Liver (tissue), 9 donors: ENCODE results near the gene ZNF446. TPM values are rescaled to one million over a fixed set of nuclear protein-coding genes. Genes with fewer than 3 reads are reported as not detected.

Source experiments
- DNase-seq: peaks from one replicate; pipeline ENCODE4 v3.0.0-alpha.2; 2017; ENCODE audit warnings: low spot score
- H3K27ac ChIP-seq, 2 donors: one replicate each; pipeline ENCODE4 v1.7.0; 2013; ENCODE audit warnings: inconsistent platforms in 2 of 2, low read length in 2 of 2, control low read depth in 1 of 2, low read depth in 1 of 2, mild to moderate bottlenecking in 1 of 2
- H3K27me3 ChIP-seq, 4 donors: one replicate each; pipeline versions ENCODE4 v1.6.1 to v1.7.0; 2013; ENCODE audit warnings: low read length in 3 of 4, inconsistent platforms in 1 of 4, mild to moderate bottlenecking in 1 of 4, moderate library complexity in 1 of 4; ENCODE audit not compliant: control insufficient read depth in 4 of 4, insufficient read depth in 4 of 4
- H3K36me3 ChIP-seq, 4 donors: one replicate each; pipeline versions ENCODE4 v1.6.1 to v1.7.0; 2013; ENCODE audit warnings: low read length in 3 of 4, mild to moderate bottlenecking in 3 of 4, low read depth in 1 of 4, moderate library complexity in 1 of 4; ENCODE audit not compliant: control insufficient read depth in 4 of 4, insufficient read depth in 3 of 4
- H3K4me1 ChIP-seq, 4 donors: one replicate each; pipeline versions ENCODE4 v1.6.1 to v1.7.0; 2013; ENCODE audit warnings: low read length in 3 of 4, mild to moderate bottlenecking in 3 of 4, moderate library complexity in 1 of 4; ENCODE audit not compliant: control insufficient read depth in 4 of 4, insufficient read depth in 4 of 4
- H3K4me3 ChIP-seq, 3 donors: one replicate each; pipeline versions ENCODE4 v1.6.1 to v1.7.0; 2013; ENCODE audit warnings: low read length in 3 of 3, control low read depth in 1 of 3, low read depth in 1 of 3, mild to moderate bottlenecking in 1 of 3
- H3K9ac ChIP-seq, 2 donors: one replicate each; pipeline ENCODE4 v1.7.0; 2013; ENCODE audit warnings: low read length in 2 of 2, mild to moderate bottlenecking in 2 of 2, moderate library complexity in 2 of 2, control low read depth in 1 of 2, low read depth in 1 of 2
- H3K9me3 ChIP-seq, 4 donors: one replicate each; pipeline versions ENCODE4 v1.6.1 to v1.7.0; 2013; ENCODE audit warnings: low read length in 3 of 4; ENCODE audit not compliant: control insufficient read depth in 4 of 4
- EGR1 ChIP-seq, 2 donors: IDR thresholded peaks; 2 replicates each; pipeline ENCODE4 v1.6.1; 2016 to 2018; ENCODE audit warnings: antibody characterized with exemption in 2 of 2, low read depth in 2 of 2
- FOXA1 ChIP-seq: IDR thresholded peaks from 2 replicates; pipeline ENCODE4 v1.6.1; 2016; ENCODE audit warnings: antibody characterized with exemption
- FOXA2 ChIP-seq: IDR thresholded peaks from 2 replicates; pipeline ENCODE4 v1.6.1; 2016; ENCODE audit warnings: antibody characterized with exemption
- GABPA ChIP-seq, 2 donors: IDR thresholded peaks in 1 of 2; conservative IDR thresholded peaks in 1 of 2; 2 replicates each; pipeline ENCODE4 v1.6.1; 2016; ENCODE audit warnings: antibody characterized with exemption in 2 of 2, mild to moderate bottlenecking in 1 of 2, moderate library complexity in 1 of 2
- HNF4A ChIP-seq, 2 donors: conservative IDR thresholded peaks; 2 replicates each; pipeline ENCODE4 v1.6.1; 2016; ENCODE audit warnings: antibody characterized with exemption in 2 of 2, mild to moderate bottlenecking in 2 of 2
- HNF4G ChIP-seq: IDR thresholded peaks from 2 replicates; pipeline ENCODE4 v1.6.1; 2016; ENCODE audit warnings: antibody characterized with exemption
- JUND ChIP-seq, 2 donors: IDR thresholded peaks; 2 replicates each; pipeline ENCODE4 v1.6.1; 2016; ENCODE audit warnings: antibody characterized with exemption in 2 of 2
- RAD21 ChIP-seq, 2 donors: IDR thresholded peaks; 2 replicates each; pipeline ENCODE4 v1.6.1; 2016; ENCODE audit warnings: antibody characterized with exemption in 2 of 2, mild to moderate bottlenecking in 2 of 2
- RXRA ChIP-seq, 2 donors: IDR thresholded peaks; 2 replicates each; pipeline ENCODE4 v1.6.1; 2017 to 2018; ENCODE audit warnings: antibody characterized with exemption in 2 of 2, mild to moderate bottlenecking in 1 of 2
- SP1 ChIP-seq: IDR thresholded peaks from 2 replicates; pipeline ENCODE4 v1.6.1; 2018; ENCODE audit warnings: antibody characterized with exemption, mild to moderate bottlenecking
- YY1 ChIP-seq: IDR thresholded peaks from 2 replicates; pipeline ENCODE4 v1.6.1; 2016; ENCODE audit warnings: antibody characterized with exemption, mild to moderate bottlenecking
- WGBS: extraction: QIAGEN DNeasy Blood & Tissue Kit; methylation state at CpG from one replicate; pipeline ENCODE4 v1.1.7; 2013; 5-methylcytosine and 5-hydroxymethylcytosine counted together
- polyA plus RNA-seq, 2 donors: library from polyadenylated mRNA; stranded (reverse) in 1 of 2; unstranded in 1 of 2; fragments of 200-250 nt in 1 of 2; fragments of >200 nt in 1 of 2; fragmentation: Nextera tagmentation in 1 of 2; extraction: Ambion mirVana in 1 of 2; gene quantifications; one replicate each; pipeline versions ENCODE4 v1.2.1 to v1.2.3, GENCODE V29; 2013 to 2015
- total RNA-seq, 2 donors: library from RNA; depleted of rRNA; stranded (reverse); fragments of >200 nt; gene quantifications; one replicate each; pipeline ENCODE4 v1.2.3, GENCODE V29; 2014
- TF ChIP-seq, protein P1 (sequence below): IDR thresholded peaks from 2 replicates; pipeline ENCODE4 v1.6.1; 2016; ENCODE audit warnings: antibody characterized with exemption
- TF ChIP-seq, protein P2 (sequence below): IDR thresholded peaks from 2 replicates; pipeline ENCODE4 v1.6.1; 2016; ENCODE audit warnings: antibody characterized with exemption
- TF ChIP-seq, protein P3 (sequence below): IDR thresholded peaks from 2 replicates; pipeline ENCODE4 v1.6.1; 2016; ENCODE audit warnings: antibody characterized with exemption
- TF ChIP-seq, protein P4 (sequence below): IDR thresholded peaks from 2 replicates; pipeline ENCODE4 v1.6.1; 2016; ENCODE audit warnings: antibody characterized with exemption, mild to moderate bottlenecking
- TF ChIP-seq, protein P5 (sequence below): fragments of 150-350 bp; IDR thresholded peaks from 2 replicates; pipeline ENCODE4 v1.5.1; 2017; ENCODE audit warnings: improper control_type of control experiment, low read depth, low read length; ENCODE audit not compliant: missing input control
- donor health status: healthy.
- donor health status: healthy.
- donor health status: healthy.
- donor health status: healthy.
- donor health status: healthy.

ZNF446 gene
- total and polyA plus RNA-seq, 4 donors: 2.8 to 4.8 (median 3.9) TPM

DNA sequence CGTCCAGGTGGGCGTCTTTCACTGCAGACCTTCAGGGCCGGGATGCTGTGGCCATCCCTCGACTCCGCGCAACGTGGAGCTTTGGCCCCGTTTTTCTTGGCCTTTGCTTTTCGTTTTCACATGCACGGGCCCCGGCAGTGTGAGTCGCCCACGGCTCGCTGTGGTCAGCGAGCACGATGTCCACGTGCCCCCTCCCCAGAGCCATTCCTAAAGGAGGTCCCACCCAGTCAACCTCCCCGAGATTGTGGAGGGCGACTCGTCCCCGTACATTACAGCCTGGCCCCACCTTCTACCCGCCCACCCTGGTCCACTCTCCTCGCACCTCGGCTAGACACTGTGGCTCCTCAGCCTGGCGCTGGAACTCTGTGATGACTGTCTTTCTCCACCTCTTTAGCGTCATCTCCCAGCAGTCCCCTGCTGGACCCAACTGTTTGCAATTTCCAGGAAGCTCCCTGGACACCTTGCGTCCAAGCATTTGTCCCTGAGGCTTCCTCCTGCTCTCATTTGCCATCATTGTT is 405 bp downstream of the ZNF446 start (continued):
- peak in 1 of 2 donors; percentile 33 for TF ChIP-seq GABPA (IDR thresholded peaks at IDR 0.05 in 1 of 2, conservative IDR thresholded peaks at IDR 0.05 in 1 of 2)
- no peak for TF ChIP-seq HNF4G

DNA sequence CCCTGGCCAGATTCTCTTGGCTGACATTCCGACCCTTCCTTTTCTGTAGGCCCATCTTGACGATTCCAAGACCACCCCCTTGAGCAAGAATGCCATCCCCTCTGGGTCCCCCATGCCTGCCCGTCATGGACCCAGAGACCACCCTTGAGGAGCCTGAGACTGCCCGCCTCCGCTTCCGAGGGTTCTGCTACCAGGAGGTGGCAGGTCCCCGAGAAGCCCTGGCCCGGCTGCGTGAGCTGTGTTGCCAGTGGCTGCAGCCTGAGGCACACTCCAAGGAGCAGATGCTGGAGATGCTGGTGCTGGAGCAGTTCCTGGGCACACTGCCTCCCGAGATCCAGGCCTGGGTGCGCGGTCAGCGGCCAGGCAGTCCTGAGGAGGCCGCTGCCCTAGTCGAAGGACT is 978 bp downstream of the ZNF446 start:
- Histone ChIP-seq H3K9ac (no peak overlapping the region), H3K4me1 (peaks cover 5 to 21% (median 15%) of the 10 kb centered on the region in 4 donors), H3K4me3 (peak overlapping the region in 1 of 3 donors; percentile 62), H3K27ac (peak overlapping the region; percentile 87 to 88), H3K36me3 (peaks cover 0 to 17% (median 5%) of the 10 kb centered on the region in 4 donors), H3K9me3 (no peaks in the 10 kb centered on the region), H3K27me3 (no peaks in the 10 kb centered on the region)
- TF ChIP-seq SP1: no peak
- no peak for TF ChIP-seq RXRA (IDR thresholded peaks at IDR 0.05)
- TF ChIP-seq, protein P1, sequence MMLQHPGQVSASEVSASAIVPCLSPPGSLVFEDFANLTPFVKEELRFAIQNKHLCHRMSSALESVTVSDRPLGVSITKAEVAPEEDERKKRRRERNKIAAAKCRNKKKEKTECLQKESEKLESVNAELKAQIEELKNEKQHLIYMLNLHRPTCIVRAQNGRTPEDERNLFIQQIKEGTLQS: no peak
- TF ChIP-seq HNF4G: no peak
- TF ChIP-seq JUND (IDR thresholded peaks at IDR 0.05): no peak
- TF ChIP-seq HNF4A (conservative IDR thresholded peaks at IDR 0.05): no peak
- TF ChIP-seq RAD21 (IDR thresholded peaks at IDR 0.05): no peak
- no peak for TF ChIP-seq YY1
- TF ChIP-seq, protein P2, sequence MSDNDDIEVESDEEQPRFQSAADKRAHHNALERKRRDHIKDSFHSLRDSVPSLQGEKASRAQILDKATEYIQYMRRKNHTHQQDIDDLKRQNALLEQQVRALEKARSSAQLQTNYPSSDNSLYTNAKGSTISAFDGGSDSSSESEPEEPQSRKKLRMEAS: no peak
- TF ChIP-seq GABPA (IDR thresholded peaks at IDR 0.05 in 1 of 2, conservative IDR thresholded peaks at IDR 0.05 in 1 of 2): no peak
- no peak for TF ChIP-seq FOXA1
- TF ChIP-seq, protein P3, sequence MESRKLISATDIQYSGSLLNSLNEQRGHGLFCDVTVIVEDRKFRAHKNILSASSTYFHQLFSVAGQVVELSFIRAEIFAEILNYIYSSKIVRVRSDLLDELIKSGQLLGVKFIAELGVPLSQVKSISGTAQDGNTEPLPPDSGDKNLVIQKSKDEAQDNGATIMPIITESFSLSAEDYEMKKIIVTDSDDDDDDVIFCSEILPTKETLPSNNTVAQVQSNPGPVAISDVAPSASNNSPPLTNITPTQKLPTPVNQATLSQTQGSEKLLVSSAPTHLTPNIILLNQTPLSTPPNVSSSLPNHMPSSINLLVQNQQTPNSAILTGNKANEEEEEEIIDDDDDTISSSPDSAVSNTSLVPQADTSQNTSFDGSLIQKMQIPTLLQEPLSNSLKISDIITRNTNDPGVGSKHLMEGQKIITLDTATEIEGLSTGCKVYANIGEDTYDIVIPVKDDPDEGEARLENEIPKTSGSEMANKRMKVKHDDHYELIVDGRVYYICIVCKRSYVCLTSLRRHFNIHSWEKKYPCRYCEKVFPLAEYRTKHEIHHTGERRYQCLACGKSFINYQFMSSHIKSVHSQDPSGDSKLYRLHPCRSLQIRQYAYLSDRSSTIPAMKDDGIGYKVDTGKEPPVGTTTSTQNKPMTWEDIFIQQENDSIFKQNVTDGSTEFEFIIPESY: no peak
- TF ChIP-seq EGR1 (IDR thresholded peaks at IDR 0.05; ENCODE audit: low read depth in 2 of 2): no peak
- TF ChIP-seq, protein P4, sequence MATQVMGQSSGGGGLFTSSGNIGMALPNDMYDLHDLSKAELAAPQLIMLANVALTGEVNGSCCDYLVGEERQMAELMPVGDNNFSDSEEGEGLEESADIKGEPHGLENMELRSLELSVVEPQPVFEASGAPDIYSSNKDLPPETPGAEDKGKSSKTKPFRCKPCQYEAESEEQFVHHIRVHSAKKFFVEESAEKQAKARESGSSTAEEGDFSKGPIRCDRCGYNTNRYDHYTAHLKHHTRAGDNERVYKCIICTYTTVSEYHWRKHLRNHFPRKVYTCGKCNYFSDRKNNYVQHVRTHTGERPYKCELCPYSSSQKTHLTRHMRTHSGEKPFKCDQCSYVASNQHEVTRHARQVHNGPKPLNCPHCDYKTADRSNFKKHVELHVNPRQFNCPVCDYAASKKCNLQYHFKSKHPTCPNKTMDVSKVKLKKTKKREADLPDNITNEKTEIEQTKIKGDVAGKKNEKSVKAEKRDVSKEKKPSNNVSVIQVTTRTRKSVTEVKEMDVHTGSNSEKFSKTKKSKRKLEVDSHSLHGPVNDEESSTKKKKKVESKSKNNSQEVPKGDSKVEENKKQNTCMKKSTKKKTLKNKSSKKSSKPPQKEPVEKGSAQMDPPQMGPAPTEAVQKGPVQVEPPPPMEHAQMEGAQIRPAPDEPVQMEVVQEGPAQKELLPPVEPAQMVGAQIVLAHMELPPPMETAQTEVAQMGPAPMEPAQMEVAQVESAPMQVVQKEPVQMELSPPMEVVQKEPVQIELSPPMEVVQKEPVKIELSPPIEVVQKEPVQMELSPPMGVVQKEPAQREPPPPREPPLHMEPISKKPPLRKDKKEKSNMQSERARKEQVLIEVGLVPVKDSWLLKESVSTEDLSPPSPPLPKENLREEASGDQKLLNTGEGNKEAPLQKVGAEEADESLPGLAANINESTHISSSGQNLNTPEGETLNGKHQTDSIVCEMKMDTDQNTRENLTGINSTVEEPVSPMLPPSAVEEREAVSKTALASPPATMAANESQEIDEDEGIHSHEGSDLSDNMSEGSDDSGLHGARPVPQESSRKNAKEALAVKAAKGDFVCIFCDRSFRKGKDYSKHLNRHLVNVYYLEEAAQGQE: no peak
- TF ChIP-seq, protein P5, sequence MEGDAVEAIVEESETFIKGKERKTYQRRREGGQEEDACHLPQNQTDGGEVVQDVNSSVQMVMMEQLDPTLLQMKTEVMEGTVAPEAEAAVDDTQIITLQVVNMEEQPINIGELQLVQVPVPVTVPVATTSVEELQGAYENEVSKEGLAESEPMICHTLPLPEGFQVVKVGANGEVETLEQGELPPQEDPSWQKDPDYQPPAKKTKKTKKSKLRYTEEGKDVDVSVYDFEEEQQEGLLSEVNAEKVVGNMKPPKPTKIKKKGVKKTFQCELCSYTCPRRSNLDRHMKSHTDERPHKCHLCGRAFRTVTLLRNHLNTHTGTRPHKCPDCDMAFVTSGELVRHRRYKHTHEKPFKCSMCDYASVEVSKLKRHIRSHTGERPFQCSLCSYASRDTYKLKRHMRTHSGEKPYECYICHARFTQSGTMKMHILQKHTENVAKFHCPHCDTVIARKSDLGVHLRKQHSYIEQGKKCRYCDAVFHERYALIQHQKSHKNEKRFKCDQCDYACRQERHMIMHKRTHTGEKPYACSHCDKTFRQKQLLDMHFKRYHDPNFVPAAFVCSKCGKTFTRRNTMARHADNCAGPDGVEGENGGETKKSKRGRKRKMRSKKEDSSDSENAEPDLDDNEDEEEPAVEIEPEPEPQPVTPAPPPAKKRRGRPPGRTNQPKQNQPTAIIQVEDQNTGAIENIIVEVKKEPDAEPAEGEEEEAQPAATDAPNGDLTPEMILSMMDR: no peak
- no peak for TF ChIP-seq FOXA2
- 89% methylated on average over 15 of the region's 15 CpGs for WGBS
- no peak for DNase-seq
